Thoracic aorta (tissue), 2 donors: Measurements from ENCODE around the gene AMPD3. TPM values are rescaled to one million over a fixed set of nuclear protein-coding genes. Genes with fewer than 3 reads are reported as not detected.
A peak's percentile ranks its signal among the peaks of the same experiment; 100 is the strongest.

ENCODE experiments used
- ATAC-seq: fragments of 150-250 bp; one replicate; pipeline ENCODE4 v1.8.0; 2017; ENCODE audit warnings: low read depth; ENCODE audit not compliant: insufficient number of reproducible peaks, low FRiP score
- DNase-seq: peaks from one replicate; pipeline ENCODE4 v3.0.0-alpha.2; 2020; ENCODE audit warnings: low spot score
- H3K27ac ChIP-seq, 2 donors: fragments of 200-600 bp; sonication (generic); 1 replicate in 1 of 2; 2 replicates in 1 of 2; pipeline ENCODE4 v1.5.1; 2016; ENCODE audit warnings: mild to moderate bottlenecking in 2 of 2, moderate library complexity in 2 of 2
- H3K27me3 ChIP-seq: fragments of 200-600 bp; sonication (generic); replicated peaks from 2 replicates; pipeline ENCODE4 v1.6.0; 2016; ENCODE audit warnings: mild to moderate bottlenecking; ENCODE audit not compliant: insufficient read depth
- H3K36me3 ChIP-seq: fragments of 200-600 bp; sonication (generic); one replicate; pipeline ENCODE4 v1.5.1; 2016
- H3K4me1 ChIP-seq, 2 donors: fragments of 200-600 bp; sonication (generic); 1 replicate in 1 of 2; 2 replicates in 1 of 2; pipeline versions ENCODE4 v1.5.1 to v1.6.0; 2016; ENCODE audit warnings: low read depth in 2 of 2, mild to moderate bottlenecking in 1 of 2; ENCODE audit not compliant: control insufficient read depth in 1 of 2
- H3K4me3 ChIP-seq: fragments of 200-600 bp; sonication (generic); 2 replicates; pipeline ENCODE4 v1.5.1; 2016; ENCODE audit warnings: mild to moderate bottlenecking
- H3K9me3 ChIP-seq: fragments of 200-600 bp; sonication (generic); 2 replicates; pipeline ENCODE4 v1.5.1; 2016
- CTCF ChIP-seq: fragments of 200-600 bp; sonication (generic); IDR thresholded peaks from one replicate; pipeline ENCODE4 v1.5.1; 2019; ENCODE audit warnings: antibody characterized with exemption
- total RNA-seq, 2 donors: library from RNA; depleted of rRNA; stranded (reverse); fragments of >200 nt; gene quantifications; one replicate each; pipeline versions ENCODE4 v1.1.0 to v1.2.3, GENCODE V29; 2016

The AMPD3 gene
- total RNA-seq, 2 donors from 2014 or later, result 7.0 to 17.6 TPM

- H3K4me1 ChIP-seq, result peaks cover 30 to 39% of the 10 kb centered on the region in 2 donors
- H3K4me3 ChIP-seq, result no peak overlapping the region
- no peaks in the 10 kb centered on the region for H3K27me3 ChIP-seq
- no peak for TF ChIP-seq CTCF
- no peaks in the 10 kb centered on the region for H3K9me3 ChIP-seq
- peak overlapping the region; percentile 42 to 62 for H3K27ac ChIP-seq
- peaks cover 3% of the 10 kb centered on the region for H3K36me3 ChIP-seq
- ATAC-seq (no peak), DNase-seq (no peak)
Observed at GRCh38 chr11:10514709-10515108, 59.6 kb downstream of the AMPD3 start.

GRCh38 chr11:10515418-10515817, 60.4 kb downstream of the AMPD3 start:
- no peaks in the 10 kb centered on the region for H3K9me3 ChIP-seq
- ATAC-seq (no peak), DNase-seq (no peak)
- peaks cover 3% of the 10 kb centered on the region for H3K36me3 ChIP-seq
- peak overlapping the region; percentile 42 to 62 for H3K27ac ChIP-seq
- no peaks in the 10 kb centered on the region for H3K27me3 ChIP-seq
- H3K4me1 ChIP-seq, result peaks cover 30 to 39% of the 10 kb centered on the region in 2 donors
- H3K4me3 ChIP-seq, result no peak overlapping the region
- TF ChIP-seq CTCF, result no peak

GRCh38 chr11:10518123-10518522, 63.1 kb downstream of the AMPD3 start:
- no peak for TF ChIP-seq CTCF
- Histone ChIP-seq H3K4me1 (peaks cover 30 to 55% of the 10 kb centered on the region in 2 donors), H3K36me3 (peaks cover 3% of the 10 kb centered on the region), H3K9me3 (no peaks in the 10 kb centered on the region), H3K27ac (no peak overlapping the region), H3K27me3 (no peaks in the 10 kb centered on the region), H3K4me3 (no peak overlapping the region)
- DNase-seq, result no peak
- ATAC-seq, result no peak

- Histone ChIP-seq H3K27me3 (no peaks in the 10 kb centered on the region), H3K9me3 (no peaks in the 10 kb centered on the region), H3K36me3 (peaks cover 4% of the 10 kb centered on the region), H3K4me3 (no peak overlapping the region), H3K27ac (no peak overlapping the region), H3K4me1 (peaks cover 29 to 57% of the 10 kb centered on the region in 2 donors)
- DNase-seq (no peak), ATAC-seq (no peak)
- no peak for TF ChIP-seq CTCF
Observed at GRCh38 chr11:10518891-10519290, 63.8 kb downstream of the AMPD3 start.

- ATAC-seq (no peak), DNase-seq (no peak)
- Histone ChIP-seq H3K36me3 (peaks cover 8% of the 10 kb centered on the region), H3K27ac (no peak overlapping the region), H3K27me3 (no peaks in the 10 kb centered on the region), H3K4me1 (peaks cover 23 to 50% of the 10 kb centered on the region in 2 donors), H3K9me3 (no peaks in the 10 kb centered on the region), H3K4me3 (no peak overlapping the region)
- no peak for TF ChIP-seq CTCF
Observed at GRCh38 chr11:10519630-10520029, 64.6 kb downstream of the AMPD3 start.
